H1 (cell line): ENCODE data around the gene TEAD3. TPM values are rescaled to one million over a fixed set of nuclear protein-coding genes. Genes with fewer than 3 reads are reported as not detected.

ENCODE experiments used
- CTCF ChIA-PET: fragments of 300-600 bp; sonication (Branson Sonifier 250); formaldehyde crosslinking; loops from one replicate; lab custom pipeline; 2021; ENCODE audit not compliant: partially characterized antibody; lab: Charles Lee
- POLR2A ChIA-PET: fragments of 300-600 bp; sonication (Branson Sonifier 250); formaldehyde crosslinking; loops from one replicate; lab custom pipeline; 2021; ENCODE audit warnings: inconsistent platforms; ENCODE audit not compliant: partially characterized antibody; lab: Charles Lee
- DNase-seq, 2 experiments: peaks; one replicate each; pipeline versions ENCODE4 v3.0.0 to v3.0.0-alpha.2; 2010 to 2022; ENCODE audit warnings: low spot score in 2 of 2, low read depth in 1 of 2, mixed read lengths in 1 of 2
- FAIRE-seq: peaks from 2 replicates; lab custom pipeline; 2011; peaks lifted over from hg19 to GRCh38; lab: Jason Lieb, UNC
- H2AFZ ChIP-seq: 2 replicates; pipeline ENCODE4 v1.8.1; 2012; ENCODE audit warnings: low read length, inconsistent platforms
- H2AK5ac ChIP-seq: 2 replicates; pipeline ENCODE4 v1.6.1; 2013; ENCODE audit warnings: low read depth, low read length
- H2BK120ac ChIP-seq: replicated peaks from 2 replicates; pipeline ENCODE3; 2013; ENCODE audit warnings: low read depth, low read length, inconsistent platforms
- H2BK12ac ChIP-seq: 2 replicates; pipeline ENCODE4 v1.6.1; 2013; ENCODE audit warnings: low read depth, low read length
- H2BK15ac ChIP-seq: 2 replicates; pipeline ENCODE4 v1.6.1; 2013; ENCODE audit warnings: low read length
- H2BK20ac ChIP-seq: 2 replicates; pipeline ENCODE4 v1.6.1; 2013; ENCODE audit warnings: low read length
- H2BK5ac ChIP-seq: 2 replicates; pipeline ENCODE4 v1.6.1; 2013; ENCODE audit warnings: low read depth, low read length
- H3K14ac ChIP-seq: 2 replicates; pipeline ENCODE4 v1.6.1; 2013; ENCODE audit warnings: inconsistent platforms; ENCODE audit not compliant: insufficient read length
- H3K18ac ChIP-seq: 2 replicates; pipeline ENCODE4 v1.6.1; 2013; ENCODE audit warnings: low read length; ENCODE audit errors: extremely low read depth
- H3K23ac ChIP-seq: 2 replicates; pipeline ENCODE4 v1.6.1; 2013; ENCODE audit warnings: inconsistent platforms; ENCODE audit not compliant: insufficient read length
- H3K23me2 ChIP-seq: 2 replicates; pipeline ENCODE4 v1.6.1; 2013; ENCODE audit warnings: low read depth, low read length
- H3K27ac ChIP-seq: 2 replicates; pipeline ENCODE4 v1.6.1; 2011; ENCODE audit warnings: low read depth, low read length, inconsistent platforms
- H3K27me3 ChIP-seq, 4 experiments: replicated peaks in 1 of 4; 1 replicate in 1 of 4; 2 replicates in 3 of 4; pipeline versions ENCODE4 v1.6.1 to v1.8.1; 2011 to 2013; ENCODE audit warnings: low read length in 3 of 4, mild to moderate bottlenecking in 3 of 4, inconsistent platforms in 2 of 4, mixed read lengths in 2 of 4, moderate library complexity in 1 of 4; ENCODE audit not compliant: control insufficient read depth in 3 of 4, insufficient read depth in 3 of 4; ENCODE audit errors: extremely low read depth in 1 of 4
- H3K36me3 ChIP-seq, 4 experiments: 2 replicates each; pipeline versions ENCODE4 v1.6.1 to v1.8.1; 2011 to 2013; ENCODE audit warnings: mild to moderate bottlenecking in 4 of 4, low read length in 3 of 4, moderate library complexity in 2 of 4, control low read depth in 1 of 4, inconsistent platforms in 1 of 4; ENCODE audit not compliant: insufficient read depth in 4 of 4, control insufficient read depth in 2 of 4
- H3K4ac ChIP-seq: replicated peaks from 2 replicates; pipeline ENCODE3; 2013; ENCODE audit warnings: low read length, low read depth, mixed read lengths, inconsistent platforms; ENCODE audit not compliant: insufficient read length
- H3K4me1 ChIP-seq, 4 experiments: replicated peaks in 1 of 4; 1 replicate in 1 of 4; 2 replicates in 3 of 4; pipeline versions ENCODE4 v1.6.1 to v1.8.1; 2011 to 2013; ENCODE audit warnings: low read length in 3 of 4, inconsistent platforms in 2 of 4, mixed read lengths in 1 of 4; ENCODE audit not compliant: insufficient read depth in 4 of 4, control insufficient read depth in 3 of 4
- H3K4me2 ChIP-seq, 2 experiments: 2 replicates each; pipeline versions ENCODE4 v1.6.1 to v1.8.1; 2011 to 2013; ENCODE audit warnings: low read depth in 2 of 2, low read length in 2 of 2, control low read depth in 1 of 2, inconsistent platforms in 1 of 2, mild to moderate bottlenecking in 1 of 2; ENCODE audit not compliant: insufficient read depth in 1 of 2
- H3K4me3 ChIP-seq, 4 experiments: fragments of 200-600, 300-600 bp in 1 of 4; sonication (generic), shearing (Covaris generic), sonication (Bioruptor Twin) in 1 of 4; 2 replicates each; pipeline versions ENCODE4 v1.5.1 to v1.8.1; 2011 to 2016; ENCODE audit warnings: low read length in 4 of 4, low read depth in 3 of 4, control low read depth in 2 of 4, inconsistent platforms in 2 of 4, mild to moderate bottlenecking in 2 of 4, mixed read lengths in 1 of 4, moderate library complexity in 1 of 4; ENCODE audit not compliant: insufficient read depth in 2 of 4; ENCODE audit errors: extremely low read depth in 1 of 4
- H3K56ac ChIP-seq: replicated peaks from 2 replicates; pipeline ENCODE3; 2013; ENCODE audit warnings: low read depth, mild to moderate bottlenecking, mixed read lengths, low read length, inconsistent platforms; ENCODE audit not compliant: insufficient read length
- H3K79me1 ChIP-seq: 2 replicates; pipeline ENCODE4 v1.6.1; 2013; ENCODE audit warnings: low read depth, low read length, control low read depth
- H3K79me2 ChIP-seq, 2 experiments: 2 replicates each; pipeline versions ENCODE4 v1.6.1 to v1.8.1; 2012 to 2013; ENCODE audit warnings: low read length in 2 of 2, mild to moderate bottlenecking in 2 of 2, inconsistent platforms in 1 of 2; ENCODE audit not compliant: insufficient read depth in 2 of 2, control insufficient read depth in 1 of 2
- H3K9ac ChIP-seq, 4 experiments: replicated peaks in 1 of 4; 1 replicate in 1 of 4; 2 replicates in 3 of 4; pipeline versions ENCODE4 v1.6.1 to v1.8.1; 2011 to 2013; ENCODE audit warnings: low read depth in 3 of 4, low read length in 3 of 4, control low read depth in 2 of 4, mild to moderate bottlenecking in 2 of 4, moderate library complexity in 2 of 4, inconsistent platforms in 1 of 4; ENCODE audit errors: extremely low read depth in 1 of 4
- H3K9me3 ChIP-seq, 2 experiments: 2 replicates each; pipeline versions ENCODE4 v1.6.1 to v1.8.1; 2012 to 2013; ENCODE audit warnings: mild to moderate bottlenecking in 2 of 2, moderate library complexity in 2 of 2, control low read depth in 1 of 2, inconsistent platforms in 1 of 2, low read depth in 1 of 2, low read length in 1 of 2, mixed read lengths in 1 of 2; ENCODE audit not compliant: insufficient read depth in 2 of 2
- H4K20me1 ChIP-seq, 2 experiments: replicated peaks in 1 of 2; 2 replicates each; pipeline versions ENCODE3 to v1.8.1; 2011 to 2013; ENCODE audit warnings: inconsistent platforms in 2 of 2, low read length in 2 of 2, mild to moderate bottlenecking in 1 of 2; ENCODE audit not compliant: insufficient read depth in 2 of 2, control insufficient read depth in 1 of 2
- H4K5ac ChIP-seq: 2 replicates; pipeline ENCODE4 v1.6.1; 2013; ENCODE audit warnings: low read length, low read depth, mixed read lengths, inconsistent platforms; ENCODE audit not compliant: insufficient read length
- H4K8ac ChIP-seq: 2 replicates; pipeline ENCODE4 v1.8.0; 2013; ENCODE audit warnings: mild to moderate bottlenecking, moderate library complexity, low read length, inconsistent platforms; ENCODE audit not compliant: insufficient read depth; ENCODE audit errors: extremely low read depth
- H4K91ac ChIP-seq: replicated peaks from 2 replicates; pipeline ENCODE3; 2013; ENCODE audit warnings: low read length, mixed read lengths, inconsistent platforms; ENCODE audit not compliant: insufficient read length
- MAX ChIP-seq: IDR thresholded peaks from 2 replicates; pipeline ENCODE4 v1.6.1; 2012; ENCODE audit warnings: inconsistent platforms
- POU5F1 ChIP-seq: IDR thresholded peaks from 2 replicates; pipeline ENCODE4 v1.6.1; 2011; ENCODE audit warnings: low read depth, mild to moderate bottlenecking, low read length, moderate library complexity
- WGBS, 2 experiments: shearing (Covaris generic) in 1 of 2; methylation state at CpG; one replicate each; pipeline versions ENCODE4 v1.1.6 to v1.1.7; 2013 to 2015; ENCODE audit warnings: low lambda C conversion rate in 2 of 2, mixed read lengths in 2 of 2, inconsistent platforms in 1 of 2, low coverage in 1 of 2, missing lambda C conversion rate in 1 of 2; ENCODE audit not compliant: insufficient replicate concordance in 2 of 2, insufficient coverage in 1 of 2, insufficient read length in 1 of 2; ENCODE audit errors: extremely low coverage in 1 of 2, missing lambda C conversion rate in 1 of 2; 5-methylcytosine and 5-hydroxymethylcytosine counted together
- polyA plus RNA-seq, 7 experiments: library from polyadenylated mRNA; depleted of rRNA in 3 of 7; stranded (reverse) in 5 of 7; unstranded in 2 of 7; fragments of >200 nt in 5 of 7; fragments of 200-250 nt in 2 of 7; gene quantifications; 1 replicate in 5 of 7; 2 replicates in 1 of 7; 4 replicates in 1 of 7; pipeline versions ENCODE4 v1.2.1 to v1.2.3, GENCODE V29; 2011 to 2013; ENCODE audit warnings: missing spikeins in 2 of 7, mixed read lengths in 2 of 7
- total RNA-seq: library from RNA; stranded (reverse); fragmentation: NEBNext Ultra II Directional; extraction: Animal tissue kit (Norgen Biotek cat#: 25700); gene quantifications from 2 replicates; pipeline ENCODE4 v1.2.1, GENCODE V29; 2021

The TEAD3 gene
- total and polyA plus RNA-seq, 2 of the 8 experiments (the other 6 are each of a cell fraction or from before 2014, with no cell fraction given), result 20.1 to 28.7 TPM

GRCh38 chr6:35498422-35499067 is 1.7 kb upstream of the TEAD3 start:
- POLR2A ChIA-PET, result interaction anchor here (0.9 to 37.6 kb wide), 13 partner anchors 10 to 529 kb away, joined by 3 to 1319 read pairs (median 4); partner anchors contain the start of genes FANCE, MAPK14 and RPL10A
- H3K4me2 ChIP-seq, result peak overlapping the region; percentile 83 to 86
- 36% methylated on average over 7 of the region's 14 CpGs; no CpG with 5 or more reads in 1 of the 2 experiments for WGBS, 2 experiments
- peak overlapping the region; percentile 49 for H4K91ac ChIP-seq
- H3K4ac ChIP-seq, result peak overlapping the region; percentile 63
- no peak for DNase-seq
- peaks cover 8 to 28% (median 23%) of the 10 kb centered on the region in 4 experiments for H3K4me1 ChIP-seq
- H3K79me1 ChIP-seq, result peaks cover 10% of the 10 kb centered on the region; the same call in 1 of the 2 replicates
- no peaks in the 10 kb centered on the region for H3K9me3 ChIP-seq
- peak overlapping the region in 2 of 4 experiments; percentile 60 to 76; a peak in 5 of 7 replicates for H3K9ac ChIP-seq
- peaks cover 0 to 13% (median 6%) of the 10 kb centered on the region in 4 experiments; a peak in 4 of 7 replicates for H3K27me3 ChIP-seq
- H3K27ac ChIP-seq, result peak overlapping the region; percentile 53
- H4K20me1 ChIP-seq, result peaks cover 12 to 14% of the 10 kb centered on the region in 2 experiments
- H4K8ac ChIP-seq, result peak overlapping the region; percentile 94; the same call in 1 of the 2 replicates
- peak overlapping the region; percentile 82 for H2BK12ac ChIP-seq
- H2BK5ac ChIP-seq, result peak overlapping the region; percentile 58; the same call in 1 of the 2 replicates
- H3K4me3 ChIP-seq, result peak overlapping the region; percentile 46 to 92 (median 64)
- peak overlapping the region; percentile 11; the same call in 1 of the 2 replicates for H2AK5ac ChIP-seq
- H2BK15ac ChIP-seq, result peak overlapping the region; percentile 92
- no peak overlapping the region for H3K14ac ChIP-seq
- no peak for FAIRE-seq
- CTCF ChIA-PET, result interaction anchor here (0.6 to 1.2 kb wide), 9 partner anchors 9 to 77 kb away, joined by 3 to 7 read pairs (median 3); no protein-coding TSS in a partner anchor
- no peaks in the 10 kb centered on the region for H3K36me3 ChIP-seq
- H4K5ac ChIP-seq, result no peak overlapping the region
- no peak overlapping the region for H3K56ac ChIP-seq
- peak overlapping the region; percentile 96 for H3K18ac ChIP-seq
- H2BK120ac ChIP-seq, result no peak overlapping the region
- peaks cover 6% of the 10 kb centered on the region; the same call in 1 of the 2 replicates for H3K23me2 ChIP-seq
- no peak overlapping the region for H2AFZ ChIP-seq
- H3K79me2 ChIP-seq, result peaks cover 0 to 23% of the 10 kb centered on the region in 2 experiments; a peak in 2 of 4 replicates
- no peak overlapping the region for H2BK20ac ChIP-seq
- TF ChIP-seq MAX, result peak; percentile 88
- TF ChIP-seq POU5F1, result no peak
- H3K23ac ChIP-seq, result no peak overlapping the region
